ENCODE measurements around the gene MAST4. TPM values are rescaled to one million over a fixed set of nuclear protein-coding genes. Genes with fewer than 3 reads are reported as not detected.

Gene MAST4
- total and polyA plus RNA-seq, 2 of the 13 experiments (the other 11 are each of a cell fraction or from before 2014, with no cell fraction given): 3.4 to 3.7 TPM

- TF ChIP-seq ARID4A (CRISPR knock-in tag; IDR thresholded peaks at IDR 0.05; ENCODE audit: borderline replicate concordance): no peak
- no peak for TF ChIP-seq PREB (CRISPR knock-in tag; IDR thresholded peaks at IDR 0.05)
- TF ChIP-seq PAF1 (CRISPR knock-in tag; IDR thresholded peaks at IDR 0.05): no peak
- TF ChIP-seq NBN (conservative IDR thresholded peaks at IDR 0.05): no peak
These were observed 126.5 kb downstream of the MAST4 start (continued) for GRCh38 chr5:66722686-66723085.

- Histone ChIP-seq H3K27me3 (ENCODE audit: control insufficient read depth in 1 of 2, insufficient read depth in 2 of 2, low read length in 2 of 2) (peaks cover 0 to 1% of the 10 kb centered on the region in 2 experiments; a peak in 2 of 5 replicates), H3K36me3 (replicated peaks in 1 of 2; ENCODE audit: control insufficient read depth in 1 of 2, insufficient read depth in 2 of 2, low read length in 2 of 2) (no peaks in the 10 kb centered on the region), H3K9me3 (ENCODE audit: low read length) (no peaks in the 10 kb centered on the region), H3K27ac (ENCODE audit: extremely low read length, insufficient read depth, low read length) (no peak overlapping the region), H3K79me2 (ENCODE audit: insufficient read depth, low read length) (no peaks in the 10 kb centered on the region), H3K4me3 (replicated peaks in 1 of 3; ENCODE audit: insufficient read depth in 1 of 3, low read depth in 2 of 3, low read length in 3 of 3) (no peak overlapping the region), H3K4me1 (ENCODE audit: insufficient read depth, low read length) (no peaks in the 10 kb centered on the region), H2AFZ (ENCODE audit: low read length) (no peak overlapping the region), H3K9ac (ENCODE audit: insufficient read depth, low read depth, low read length) (no peak overlapping the region), H3K4me2 (ENCODE audit: low read depth, low read length) (no peak overlapping the region), H4K20me1 (ENCODE audit: insufficient read depth, low read length) (no peaks in the 10 kb centered on the region)
- FAIRE-seq: no peak
- 5% methylated on average over 2 of the region's 2 CpGs for WGBS (ENCODE audit: low lambda C conversion rate)
- TF ChIP-seq BORCS8-MEF2B (CRISPR knock-in tag; IDR thresholded peaks at IDR 0.05) (no peak), TCF7L2 (IDR thresholded peaks at IDR 0.05; ENCODE audit: low read depth, low read length) (no peak), CC2D1A (CRISPR knock-in tag; IDR thresholded peaks at IDR 0.05) (no peak), ZNF589 (CRISPR knock-in tag; conservative IDR thresholded peaks at IDR 0.05) (no peak), MED8 (CRISPR knock-in tag; IDR thresholded peaks at IDR 0.05; ENCODE audit: insufficient replicate concordance) (no peak), PRDM4 (CRISPR knock-in tag; IDR thresholded peaks at IDR 0.05; ENCODE audit: borderline replicate concordance) (no peak), ZNF781 (CRISPR knock-in tag; IDR thresholded peaks at IDR 0.05; ENCODE audit: borderline replicate concordance, not compliant biosample characterization) (no peak), ADNP (CRISPR knock-in tag; IDR thresholded peaks at IDR 0.05) (no peak), SIX4 (CRISPR knock-in tag; IDR thresholded peaks at IDR 0.05) (no peak), CENPT (CRISPR knock-in tag; IDR thresholded peaks at IDR 0.05; ENCODE audit: low read depth) (no peak)
- intact Hi-C loops (cut with micrococcal nuclease; ENCODE audit: unreplicated experiment): no loop called here
- ChIA-PET CTCF (ENCODE audit: low intra/inter-chr PET ratio, low total read pairs) (no interaction called here), POLR2A (no interaction called here)
- in situ Hi-C loops (cut with HindIII; ENCODE audit: extremely low pct_ligation_motif_present, low pct_unique_long_range_greater_than_20kb): no loop called here
- ATAC-seq: no peak
- no peak for DNase-seq (ENCODE audit: low spot score)
- no TSS peak for BruUV-seq (replicated peaks)
These were observed 128.4 kb downstream of the MAST4 start for GRCh38 chr5:66724349-66725139.

Measured in HepG2 (cell line).